Panc1 (cell line): ENCODE measurements around the gene ABCC4.

Source experiments
- POLR2AphosphoS5 ChIP-seq: IDR thresholded peaks from 2 replicates; pipeline ENCODE4 v1.6.1; 2012; ENCODE audit warnings: mild to moderate bottlenecking, low read depth, low read length, moderate library complexity
- SIN3A ChIP-seq: IDR thresholded peaks from 2 replicates; pipeline ENCODE4 v1.6.1; 2012; ENCODE audit warnings: low read depth, mild to moderate bottlenecking, low read length, moderate library complexity, borderline replicate concordance; ENCODE audit not compliant: insufficient read depth
- TCF7L2 ChIP-seq: IDR thresholded peaks from 2 replicates; pipeline ENCODE4 v1.6.1; 2011; ENCODE audit warnings: mild to moderate bottlenecking, low read depth, low read length, inconsistent platforms
- TF ChIP-seq, protein P1 (sequence below): fragments of 450-650 bp; IDR thresholded peaks from 2 replicates; pipeline ENCODE4 v1.5.1; 2017; ENCODE audit warnings: mild to moderate bottlenecking

DNA sequence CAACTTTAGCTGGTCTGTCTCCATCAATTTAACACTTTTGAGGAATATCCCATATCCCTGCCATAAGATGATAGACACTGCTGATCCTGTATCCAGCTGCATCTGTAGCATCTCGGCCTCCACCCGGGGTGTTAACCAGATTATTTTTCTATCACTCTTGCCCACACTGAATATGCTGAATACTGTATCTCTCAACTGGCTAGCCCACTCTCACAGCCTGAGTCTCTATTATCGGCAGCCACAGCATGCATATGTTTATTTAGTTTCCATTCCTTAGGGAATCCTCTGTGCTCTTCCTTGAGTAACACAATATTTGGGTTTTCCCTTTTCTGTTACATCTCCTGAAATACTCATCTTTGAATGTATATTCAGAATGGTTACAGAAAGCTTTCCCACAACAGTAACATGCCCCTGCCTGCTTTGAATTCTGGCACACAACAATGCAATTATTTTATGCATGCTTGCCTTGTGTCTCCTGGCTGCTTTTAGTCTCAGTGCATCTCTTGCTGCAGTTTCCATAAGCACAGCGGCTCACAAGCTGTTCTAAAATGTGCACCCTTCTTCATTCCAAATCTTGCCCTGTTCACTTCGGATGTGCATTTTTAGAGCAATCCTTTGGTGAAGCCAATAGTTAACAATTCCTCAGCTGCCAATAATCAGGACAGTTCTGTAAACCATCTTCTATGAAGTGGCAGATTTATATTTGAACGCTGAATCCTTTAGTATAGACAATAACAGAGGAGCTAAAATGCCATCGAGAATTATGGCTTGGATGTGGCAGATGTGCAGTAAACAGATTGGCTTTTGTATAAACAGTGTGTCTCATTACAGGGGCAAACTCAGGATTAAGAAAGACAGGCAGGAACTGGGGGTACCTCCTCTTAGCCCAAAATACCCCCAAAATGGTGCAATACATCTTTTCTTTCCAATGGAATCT lies 327.0 kb downstream of the ABCC4 start:
- TF ChIP-seq, protein P1, sequence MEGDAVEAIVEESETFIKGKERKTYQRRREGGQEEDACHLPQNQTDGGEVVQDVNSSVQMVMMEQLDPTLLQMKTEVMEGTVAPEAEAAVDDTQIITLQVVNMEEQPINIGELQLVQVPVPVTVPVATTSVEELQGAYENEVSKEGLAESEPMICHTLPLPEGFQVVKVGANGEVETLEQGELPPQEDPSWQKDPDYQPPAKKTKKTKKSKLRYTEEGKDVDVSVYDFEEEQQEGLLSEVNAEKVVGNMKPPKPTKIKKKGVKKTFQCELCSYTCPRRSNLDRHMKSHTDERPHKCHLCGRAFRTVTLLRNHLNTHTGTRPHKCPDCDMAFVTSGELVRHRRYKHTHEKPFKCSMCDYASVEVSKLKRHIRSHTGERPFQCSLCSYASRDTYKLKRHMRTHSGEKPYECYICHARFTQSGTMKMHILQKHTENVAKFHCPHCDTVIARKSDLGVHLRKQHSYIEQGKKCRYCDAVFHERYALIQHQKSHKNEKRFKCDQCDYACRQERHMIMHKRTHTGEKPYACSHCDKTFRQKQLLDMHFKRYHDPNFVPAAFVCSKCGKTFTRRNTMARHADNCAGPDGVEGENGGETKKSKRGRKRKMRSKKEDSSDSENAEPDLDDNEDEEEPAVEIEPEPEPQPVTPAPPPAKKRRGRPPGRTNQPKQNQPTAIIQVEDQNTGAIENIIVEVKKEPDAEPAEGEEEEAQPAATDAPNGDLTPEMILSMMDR: no peak
- no peak for TF ChIP-seq POLR2AphosphoS5
- TF ChIP-seq SIN3A: no peak
- TF ChIP-seq TCF7L2: no peak
